OCI-LY7 (cell line): ENCODE results near the gene ATP2A1. TPM values are rescaled to one million over a fixed set of nuclear protein-coding genes. Genes with fewer than 3 reads are reported as not detected.
A peak's percentile ranks its signal among the peaks of the same experiment; 100 is the strongest.

ENCODE experiments used
- BruUV-seq: library from RNA; stranded (reverse); fragments of 400-500 nt; replicated peaks from 2 replicates; lab custom pipeline; 2021; lab: Mats Ljungman, UMichigan
- CTCF ChIA-PET: fragments of 300-600 bp; sonication (Branson Sonifier 250); formaldehyde crosslinking; loops from one replicate; lab custom pipeline; 2022; ENCODE audit warnings: antibody characterized with exemption; ENCODE audit not compliant: unreplicated experiment; lab: Charles Lee
- POLR2A ChIA-PET: fragments of 300-600 bp; sonication (Branson Sonifier 250); formaldehyde crosslinking; loops from one replicate; lab custom pipeline; 2022; ENCODE audit warnings: antibody characterized with exemption; lab: Charles Lee
- DNase-seq: peaks from one replicate; pipeline ENCODE4 v3.0.0-alpha.2; 2015; ENCODE audit warnings: low spot score
- H2AFZ ChIP-seq: fragments of 200-600 bp; sonication (generic), shearing (Covaris generic); 2 replicates; pipeline ENCODE4 v1.6.1; 2014; ENCODE audit warnings: mild to moderate bottlenecking, antibody characterized with exemption, low read length, moderate library complexity
- H3K27ac ChIP-seq: fragments of 200-600 bp; sonication (generic); 2 replicates; pipeline ENCODE4 v1.5.1; 2014; ENCODE audit warnings: mixed run types, low read depth, mild to moderate bottlenecking, moderate library complexity, low read length, inconsistent platforms; ENCODE audit not compliant: poor library complexity, severe bottlenecking
- H3K36me3 ChIP-seq: fragments of 200-600 bp; sonication (generic); 2 replicates; pipeline ENCODE4 v1.6.1; 2014; ENCODE audit warnings: mild to moderate bottlenecking, antibody characterized with exemption, low read length, moderate library complexity, mixed read lengths; ENCODE audit not compliant: insufficient read depth
- H3K4me1 ChIP-seq: fragments of 200-600 bp; sonication (generic); 2 replicates; pipeline ENCODE4 v1.5.1; 2014; ENCODE audit warnings: mild to moderate bottlenecking, low read length; ENCODE audit not compliant: insufficient read depth, poor library complexity, severe bottlenecking
- H3K4me2 ChIP-seq: fragments of 200-600 bp; sonication (generic); 2 replicates; pipeline ENCODE4 v1.6.1; 2014; ENCODE audit warnings: mild to moderate bottlenecking, low read length
- H3K4me3 ChIP-seq: fragments of 200-600 bp; sonication (generic); 2 replicates; pipeline ENCODE4 v1.5.1; 2014; ENCODE audit warnings: mild to moderate bottlenecking, low read depth, low read length; ENCODE audit not compliant: poor library complexity, severe bottlenecking
- H3K79me2 ChIP-seq: fragments of 200-600 bp; sonication (generic); 2 replicates; pipeline ENCODE4 v1.6.1; 2016; ENCODE audit warnings: low read depth, mild to moderate bottlenecking, low read length, moderate library complexity, mixed read lengths; ENCODE audit not compliant: insufficient read depth
- H3K9me2 ChIP-seq: fragments of 200-600 bp; sonication (generic); 2 replicates; pipeline ENCODE4 v1.6.1; 2016; ENCODE audit warnings: mild to moderate bottlenecking, low read length, mixed read lengths; ENCODE audit not compliant: insufficient read depth
- H3K9me3 ChIP-seq: fragments of 200-600 bp; sonication (generic); 2 replicates; pipeline ENCODE4 v1.6.1; 2014; ENCODE audit warnings: mild to moderate bottlenecking, mixed run types, low read length, mixed read lengths
- H4K20me1 ChIP-seq: fragments of 200-600 bp; sonication (generic); 2 replicates; pipeline ENCODE4 v1.6.1; 2014; ENCODE audit warnings: mild to moderate bottlenecking, antibody characterized with exemption, low read length, moderate library complexity, mixed read lengths; ENCODE audit not compliant: insufficient read depth
- CTCF ChIP-seq: fragments of 200-600 bp; sonication (generic); conservative IDR thresholded peaks from 2 replicates; pipeline ENCODE4 v1.5.1; 2014; ENCODE audit warnings: mild to moderate bottlenecking, antibody characterized with exemption, low read length, moderate library complexity, mixed read lengths
- EZH2phosphoT487 ChIP-seq: fragments of 200-600 bp; sonication (generic); IDR thresholded peaks from 2 replicates; pipeline ENCODE4 v1.6.1; 2018; ENCODE audit warnings: low read depth, borderline replicate concordance, mild to moderate bottlenecking, mixed run types, antibody characterized with exemption, low read length, moderate library complexity, mixed read lengths
- intact Hi-C: fragments of 100-400 bp; cut with micrococcal nuclease; formaldehyde crosslinking; loops from one replicate; pipeline ENCODE4 v1.10.0; 2022; ENCODE audit not compliant: unreplicated experiment
- total RNA-seq, 2 experiments: library from RNA; depleted of rRNA in 1 of 2; stranded (reverse); fragments of >200 nt in 1 of 2; shearing (Covaris generic) in 1 of 2; gene quantifications; 2 replicates each; pipeline ENCODE4 v1.2.3, GENCODE V29; 2014 to 2022

The ATP2A1 gene
- total RNA-seq, 2 experiments from 2014 or later: 5.0 TPM

- Histone ChIP-seq H3K36me3 (peaks cover 22% of the 10 kb centered on the region; the same call in 1 of the 2 replicates), H3K9me2 (no peaks in the 10 kb centered on the region), H3K4me3 (peak overlapping the region; percentile 97), H3K4me1 (peaks cover 19% of the 10 kb centered on the region), H3K9me3 (no peaks in the 10 kb centered on the region), H3K79me2 (peaks cover 35% of the 10 kb centered on the region), H4K20me1 (no peaks in the 10 kb centered on the region; the same call in 1 of the 2 replicates), H3K27ac (peak overlapping the region; percentile 81), H3K4me2 (peak overlapping the region; percentile 94), H2AFZ (peak overlapping the region; percentile 84; the same call in 1 of the 2 replicates)
- intact Hi-C loops: no loop called here
- DNase-seq: no peak
- ChIA-PET POLR2A (interaction anchor here (0.8 to 2.6 kb wide), 4 partner anchors 15 to 60 kb away, joined by 3 to 12 read pairs (median 4); partner anchors contain the start of gene RABEP2), CTCF (interaction anchor here (1.2 kb wide), 1 partner anchor 39 kb away, joined by 6 read pairs; no protein-coding TSS in a partner anchor)
- TF ChIP-seq CTCF: no peak
- TF ChIP-seq EZH2phosphoT487: no peak
- BruUV-seq: no TSS peak
Measured at GRCh38 chr16:28863929-28864793, 14.1 kb upstream of the ATP2A1 start.

- CTCF ChIA-PET: no interaction called here
- H2AFZ ChIP-seq: no peak overlapping the region
- peaks cover 19% of the 10 kb centered on the region for H3K4me1 ChIP-seq
- H3K27ac ChIP-seq: no peak overlapping the region
- H3K4me2 ChIP-seq: peak overlapping the region; percentile 94
- DNase-seq: no peak
- H4K20me1 ChIP-seq: no peaks in the 10 kb centered on the region; the same call in 1 of the 2 replicates
- no peaks in the 10 kb centered on the region for H3K9me2 ChIP-seq
- H3K36me3 ChIP-seq: peaks cover 32% of the 10 kb centered on the region
- TSS peak; percentile 76 for BruUV-seq
- intact Hi-C loops: no loop called here
- H3K4me3 ChIP-seq: peak overlapping the region; percentile 97
- H3K9me3 ChIP-seq: no peaks in the 10 kb centered on the region
- TF ChIP-seq EZH2phosphoT487 (no peak), CTCF (no peak)
- POLR2A ChIA-PET: interaction anchor here (0.8 to 1.0 kb wide), 3 partner anchors 14 to 45 kb away, joined by 3 to 4 read pairs (median 3); no protein-coding TSS in a partner anchor
- peaks cover 35% of the 10 kb centered on the region for H3K79me2 ChIP-seq
Measured at GRCh38 chr16:28865001-28865688, 13.1 kb upstream of the ATP2A1 start.
